Stimulated activated CD8-positive, alpha-beta memory T cell treated with anti-CD3 and anti-CD28 coated beads, Interleukin-15, amount 100 ng/mL, for 4 hours (primary cell): ENCODE data around the gene PIGH.

Source experiments
- DNase-seq, 2 donors: peaks; one replicate each; pipeline ENCODE4 v3.0.0-alpha.2; 2020; ENCODE audit warnings: low read depth in 2 of 2

The PIGH gene

DNA sequence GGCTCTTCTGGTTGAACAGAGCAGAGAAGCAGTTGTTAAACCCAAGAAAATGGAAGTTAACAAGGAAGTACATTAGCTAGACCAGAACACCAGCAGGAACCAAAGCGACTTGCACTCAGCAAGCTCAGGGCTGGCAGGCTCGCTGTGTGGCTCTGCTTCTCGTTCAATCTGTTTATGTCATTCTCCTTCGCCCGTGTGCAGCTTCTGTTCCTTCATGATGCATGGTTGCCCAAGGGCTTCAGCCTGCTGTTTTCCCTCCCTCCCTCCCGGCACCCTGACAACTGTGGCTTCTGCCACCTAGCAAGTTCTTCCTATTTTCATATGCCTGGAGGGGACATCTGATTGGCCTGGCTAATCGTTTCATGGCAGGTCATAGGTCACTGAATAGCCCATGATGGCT lies 25.3 kb downstream of the PIGH start:
- no peak for DNase-seq

GRCh38 chr14:67574156-67574555 lies 25.9 kb downstream of the PIGH start:
- no peak for DNase-seq

- DNase-seq = no peak
Observed at GRCh38 chr14:67573228-67574010, 26.6 kb downstream of the PIGH start.

DNA sequence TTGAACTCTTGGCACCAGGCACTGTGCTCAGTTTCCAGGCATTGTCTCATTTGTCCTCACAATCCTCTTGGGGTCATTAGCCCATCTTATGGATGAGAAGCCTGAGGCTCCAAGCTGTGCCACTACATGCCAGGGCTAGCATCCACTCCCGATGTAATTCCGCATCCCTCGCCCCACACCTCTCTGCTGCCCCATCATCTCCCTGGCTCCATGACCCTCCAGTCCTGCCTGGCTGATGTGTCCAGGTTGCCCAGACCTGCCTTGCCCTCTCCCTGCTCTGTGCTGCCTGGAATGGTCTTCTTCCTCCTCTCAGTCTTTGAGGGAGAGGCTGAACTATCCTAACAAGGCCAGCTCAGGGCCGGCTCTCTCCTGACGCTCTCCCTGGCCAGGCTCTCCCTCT lies 27.5 kb downstream of the PIGH start:
- no peak for DNase-seq

- DNase-seq = no peak
Observed at GRCh38 chr14:67571991-67572323, 28.1 kb downstream of the PIGH start.

DNA sequence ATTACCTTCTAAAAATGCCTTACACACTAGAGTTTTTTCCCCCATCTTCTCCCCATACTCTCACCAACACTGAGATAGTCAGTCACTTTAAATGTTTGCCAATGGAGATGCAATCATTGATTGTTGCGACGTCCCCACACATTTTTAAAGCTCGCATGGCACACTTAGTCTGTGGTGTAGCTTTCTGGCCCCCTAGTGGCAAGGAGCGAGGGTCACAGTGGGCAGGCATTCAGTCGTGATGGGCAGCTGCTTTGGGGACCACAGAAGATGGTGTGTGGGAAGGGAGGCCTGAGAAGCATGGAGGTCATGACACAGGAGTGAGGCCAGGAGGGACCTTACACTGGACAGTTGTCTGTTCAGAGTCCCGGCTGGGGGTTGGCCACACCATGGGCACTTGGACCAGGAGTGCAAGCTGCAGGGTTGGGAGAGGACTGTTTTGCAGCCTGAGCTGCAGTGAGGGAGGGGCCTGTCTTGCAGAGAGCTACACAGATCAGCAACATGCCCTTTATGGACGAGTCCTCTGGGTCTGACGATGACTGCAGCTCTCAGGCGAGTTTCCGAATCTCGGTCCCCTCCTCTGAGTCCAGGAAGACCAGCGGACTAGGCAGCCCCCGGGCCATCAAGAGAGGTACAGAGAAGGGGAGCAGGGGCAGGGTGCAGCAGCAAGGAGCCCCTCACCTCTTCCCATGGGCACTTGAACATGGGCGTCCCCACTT lies 28.6 kb downstream of the PIGH start:
- peak; percentile 24 to 42 for DNase-seq

GRCh38 chr14:67570453-67570852 lies 29.6 kb downstream of the PIGH start:
- DNase-seq = no peak

DNA sequence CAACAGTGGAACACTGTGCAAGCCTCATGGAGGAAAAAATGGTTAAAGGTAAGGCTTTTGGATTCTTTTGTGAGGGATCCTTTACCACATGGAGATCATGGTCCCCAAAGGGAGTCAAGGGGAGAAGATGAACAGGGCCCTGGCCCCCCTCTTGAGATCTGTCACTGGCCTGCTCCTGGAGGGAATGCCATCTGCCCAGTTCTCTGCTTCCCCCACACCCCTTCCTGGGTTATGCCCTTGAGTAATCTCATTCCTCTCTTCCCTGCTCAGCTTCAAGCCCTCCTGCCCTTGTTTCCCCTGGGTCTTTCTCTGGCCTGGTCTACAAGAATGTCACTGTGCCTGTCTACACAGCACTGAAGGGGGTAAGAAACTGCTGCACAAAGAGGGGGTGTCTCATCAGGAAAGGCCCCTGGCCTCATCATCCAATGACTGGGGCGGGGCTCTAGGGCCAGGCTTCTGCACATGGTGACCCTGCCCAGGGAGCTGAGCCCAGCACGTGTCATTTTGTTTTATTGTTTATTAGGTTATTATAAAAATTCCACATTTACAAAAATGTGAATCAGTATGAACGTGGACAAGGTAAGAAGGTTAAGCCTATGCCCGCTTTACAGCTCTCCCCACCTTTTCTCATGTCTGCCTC lies 30.3 kb downstream of the PIGH start:
- no peak for DNase-seq

GRCh38 chr14:67569011-67569650 lies 30.9 kb downstream of the PIGH start:
- no peak for DNase-seq

DNA sequence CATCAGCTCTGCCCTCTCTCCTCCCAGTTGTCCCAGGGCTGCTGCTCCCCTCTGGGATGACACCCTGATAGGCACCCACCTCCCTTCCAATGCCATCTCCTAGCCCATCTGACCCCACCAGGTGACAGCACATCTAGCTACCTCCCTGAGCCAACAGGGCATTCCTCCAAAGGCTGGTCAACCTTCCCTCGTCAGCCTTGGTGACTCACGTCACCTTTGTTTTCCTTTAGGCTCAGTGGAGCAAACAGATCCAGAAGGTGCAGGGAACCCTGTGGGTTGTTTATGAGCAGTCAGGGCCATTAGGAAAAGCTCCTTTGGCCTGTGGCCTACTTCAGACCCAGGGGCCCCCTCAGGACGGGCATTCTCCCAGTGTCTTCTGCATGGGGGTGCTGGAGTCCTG lies 32.4 kb downstream of the PIGH start:
- no peak for DNase-seq

- DNase-seq = no peak
Observed at GRCh38 chr14:67566908-67567307, 33.2 kb downstream of the PIGH start.

- no peak for DNase-seq
Observed at GRCh38 chr14:67564236-67564635, 35.8 kb downstream of the PIGH start.

GRCh38 chr14:67562776-67563150 lies 37.3 kb downstream of the PIGH start:
- DNase-seq = no peak

DNA sequence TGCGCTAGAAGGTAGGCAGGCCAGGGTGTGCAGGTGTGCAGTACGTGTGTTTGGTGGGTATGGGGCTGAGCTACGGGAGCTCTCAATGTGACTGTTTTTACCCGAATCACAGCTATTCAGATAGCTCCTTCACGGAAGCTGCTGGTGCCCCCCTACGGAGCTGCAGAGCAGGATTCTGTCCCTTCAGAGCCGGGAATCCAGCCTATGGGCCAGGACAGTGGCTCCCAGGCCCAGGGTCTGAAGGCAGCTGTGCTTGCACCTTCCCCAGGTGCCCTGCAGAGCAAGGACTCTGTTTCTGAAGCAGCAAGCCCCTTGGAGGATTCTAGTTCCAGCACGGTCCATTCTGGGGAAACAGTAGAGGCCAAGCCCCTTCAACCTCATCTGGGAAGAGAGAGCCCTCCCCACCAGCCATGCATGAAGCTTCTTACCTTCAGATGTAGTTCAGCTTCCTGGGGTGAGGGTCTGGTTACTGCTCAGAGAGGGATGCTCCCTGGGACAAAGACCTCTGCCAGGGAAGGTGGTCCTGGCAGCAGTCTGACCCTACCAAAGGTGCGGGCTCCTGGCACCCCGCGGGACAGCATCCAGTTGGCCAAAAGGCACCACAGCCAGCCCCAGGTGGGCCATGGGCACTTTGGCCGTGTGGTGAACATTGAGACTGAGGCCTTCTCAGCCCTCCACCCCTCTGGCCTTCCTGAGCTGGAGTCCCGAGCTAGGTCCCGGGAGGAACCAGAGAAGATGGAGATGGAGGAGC lies 37.9 kb downstream of the PIGH start:
- no peak for DNase-seq

GRCh38 chr14:67559639-67560038 lies 40.4 kb downstream of the PIGH start:
- no peak for DNase-seq

- DNase-seq = no peak
Observed at GRCh38 chr14:67557656-67558055, 42.4 kb downstream of the PIGH start.

- DNase-seq = no peak
Observed at GRCh38 chr14:67557118-67557517, 43.0 kb downstream of the PIGH start.

DNA sequence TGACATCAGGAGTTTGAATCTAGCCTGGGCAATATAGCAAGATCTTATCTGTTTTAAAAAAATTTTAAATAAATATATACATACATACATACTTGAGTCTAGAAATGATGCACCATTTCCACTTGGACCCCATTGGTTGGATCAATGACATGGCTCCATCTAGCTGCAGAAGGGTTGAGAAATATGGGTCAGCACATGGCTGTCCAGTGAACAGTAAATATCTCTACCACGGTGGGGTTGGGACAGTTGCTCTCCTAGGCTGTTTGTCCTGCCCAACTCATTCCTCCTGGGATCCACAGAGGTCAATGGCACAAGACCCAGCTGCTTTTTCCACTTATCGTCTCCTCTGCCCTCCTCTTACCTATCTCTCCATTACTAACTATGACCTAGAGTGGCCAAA lies 43.4 kb downstream of the PIGH start:
- no peak for DNase-seq

- DNase-seq = no peak
Observed at GRCh38 chr14:67555518-67556090, 44.5 kb downstream of the PIGH start.

GRCh38 chr14:67554341-67554740 lies 45.7 kb downstream of the PIGH start:
- no peak for DNase-seq

- DNase-seq = no peak
Observed at GRCh38 chr14:67553547-67553946, 46.5 kb downstream of the PIGH start.

DNA sequence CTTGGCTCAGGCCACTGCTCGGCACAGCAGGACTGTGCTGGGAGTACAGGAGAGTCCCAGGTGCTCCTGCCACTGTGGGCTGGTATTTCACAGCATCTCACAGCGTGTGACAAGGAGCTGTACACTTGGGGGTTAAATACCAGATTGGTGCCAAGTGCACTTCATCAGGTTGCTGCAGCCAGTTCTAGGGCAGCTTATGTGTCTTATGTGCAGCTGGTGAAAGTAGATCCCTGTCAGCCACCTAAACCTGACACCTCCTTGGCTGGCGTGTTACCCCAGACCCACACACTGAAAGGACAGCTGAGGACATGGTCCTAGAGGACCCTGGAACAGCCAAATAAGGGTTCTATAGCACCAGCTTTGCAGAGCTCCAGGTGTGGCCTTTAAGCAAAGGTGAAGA lies 48.1 kb downstream of the PIGH start:
- DNase-seq = no peak
